GM10847 (cell line): ENCODE data around the gene MYL6B.

Source experiments
- POLR2A ChIP-seq: IDR thresholded peaks from 2 replicates; pipeline ENCODE4 v1.6.1; 2011; ENCODE audit not compliant: insufficient read length; ENCODE audit errors: extremely low read depth

Gene MYL6B

DNA sequence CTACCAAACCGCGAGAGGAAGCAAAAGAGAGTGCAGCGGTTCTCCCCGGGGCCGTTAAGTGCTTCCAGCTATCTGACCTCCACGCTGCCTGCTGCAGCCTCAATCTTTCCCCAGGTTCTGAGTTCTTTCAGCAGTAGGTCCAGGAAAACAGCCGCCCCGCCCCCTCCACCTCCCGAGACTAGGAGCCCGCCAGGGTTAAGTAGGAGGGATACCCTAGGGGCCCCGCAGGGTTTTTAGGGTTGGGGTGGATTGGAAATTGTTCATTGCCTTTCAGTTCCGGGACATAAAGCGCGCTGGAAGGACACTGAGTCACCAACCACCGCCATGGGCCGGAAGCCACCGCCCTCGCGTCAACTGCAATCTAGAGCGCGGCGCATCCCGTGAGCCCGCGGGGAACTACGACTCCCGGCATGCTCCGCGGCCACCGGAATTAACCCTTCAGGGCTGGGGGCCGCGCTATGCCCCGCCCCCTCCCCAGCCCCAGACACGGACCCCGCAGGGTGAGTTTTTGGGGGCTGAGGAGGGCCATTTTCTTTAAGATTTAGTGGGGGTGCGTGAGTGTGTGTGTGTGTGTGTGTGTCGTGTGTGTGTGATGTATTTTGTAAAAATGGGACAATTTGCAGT, at the start of gene MYL6B:
TSS of gene MYL6B (plus strand) at position 456 of the 624 bp plus-strand sequence. CDS start 1,332 bp downstream, outside the sequence.
- peak; percentile 62 for TF ChIP-seq POLR2A

DNA sequence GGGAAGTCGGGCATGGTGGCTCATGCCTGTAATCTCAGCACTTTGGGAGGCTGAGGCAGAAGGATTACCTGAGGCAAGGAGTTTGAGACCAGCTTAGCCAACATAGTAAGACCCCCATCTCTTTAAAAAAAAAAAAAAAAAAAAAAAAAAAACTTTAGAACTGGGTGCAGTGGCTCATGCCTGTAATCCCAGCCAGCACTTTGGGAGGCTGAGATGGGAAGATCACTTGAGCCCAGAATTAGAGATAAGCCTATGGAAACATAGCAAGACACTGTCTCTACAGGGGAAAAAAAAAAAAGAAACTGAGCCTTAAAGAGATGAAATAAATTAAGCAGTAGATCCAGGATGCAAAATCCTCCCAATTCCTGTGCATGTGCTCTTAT, 49.7 kb upstream of the MYL6B start:
- no peak for TF ChIP-seq POLR2A

DNA sequence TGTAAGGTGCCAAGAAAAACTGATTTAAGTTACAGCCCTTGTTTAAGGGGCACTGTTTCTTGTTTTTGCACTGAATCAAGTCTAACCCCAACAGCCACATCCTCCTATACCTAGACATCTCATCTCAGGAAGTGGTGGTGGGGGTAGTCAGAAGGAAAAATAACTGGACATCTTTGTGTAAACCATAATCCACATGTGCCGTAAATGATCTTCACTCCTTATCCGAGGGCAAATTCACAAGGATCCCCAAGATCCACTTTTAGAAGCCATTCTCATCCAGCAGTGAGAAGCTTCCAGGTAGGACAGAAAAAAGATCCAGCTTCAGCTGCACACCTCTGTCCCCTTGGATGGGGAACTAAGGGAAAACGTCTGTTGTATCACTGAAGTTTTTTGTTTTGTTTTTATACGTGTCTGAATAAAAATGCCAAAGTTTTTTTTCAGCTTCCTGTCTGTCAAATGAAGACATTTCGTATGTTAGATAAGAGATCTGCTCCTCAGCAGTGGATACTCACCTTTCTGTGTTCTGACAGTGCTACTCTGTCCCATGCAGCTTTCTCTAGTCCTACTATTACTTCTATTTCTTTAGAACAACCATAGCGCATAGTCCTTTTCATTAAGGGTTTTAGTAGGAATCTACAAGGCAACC, 49.2 kb upstream of the MYL6B start:
- no peak for TF ChIP-seq POLR2A

DNA sequence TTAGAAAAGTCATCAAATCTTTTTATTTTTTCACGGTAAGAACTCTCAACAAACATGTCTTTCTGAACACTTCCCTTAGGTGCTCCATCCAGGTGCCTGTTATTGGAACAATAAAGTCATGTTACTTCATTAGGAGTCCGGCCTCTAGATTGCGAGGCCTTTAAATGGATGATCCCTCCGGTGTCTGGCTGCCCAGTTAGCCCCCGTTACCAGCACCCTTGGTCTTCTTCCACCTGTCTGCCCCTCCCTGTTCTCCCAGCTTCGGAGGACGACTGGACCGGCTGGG, 48.6 kb upstream of the MYL6B start:
- no peak for TF ChIP-seq POLR2A

DNA sequence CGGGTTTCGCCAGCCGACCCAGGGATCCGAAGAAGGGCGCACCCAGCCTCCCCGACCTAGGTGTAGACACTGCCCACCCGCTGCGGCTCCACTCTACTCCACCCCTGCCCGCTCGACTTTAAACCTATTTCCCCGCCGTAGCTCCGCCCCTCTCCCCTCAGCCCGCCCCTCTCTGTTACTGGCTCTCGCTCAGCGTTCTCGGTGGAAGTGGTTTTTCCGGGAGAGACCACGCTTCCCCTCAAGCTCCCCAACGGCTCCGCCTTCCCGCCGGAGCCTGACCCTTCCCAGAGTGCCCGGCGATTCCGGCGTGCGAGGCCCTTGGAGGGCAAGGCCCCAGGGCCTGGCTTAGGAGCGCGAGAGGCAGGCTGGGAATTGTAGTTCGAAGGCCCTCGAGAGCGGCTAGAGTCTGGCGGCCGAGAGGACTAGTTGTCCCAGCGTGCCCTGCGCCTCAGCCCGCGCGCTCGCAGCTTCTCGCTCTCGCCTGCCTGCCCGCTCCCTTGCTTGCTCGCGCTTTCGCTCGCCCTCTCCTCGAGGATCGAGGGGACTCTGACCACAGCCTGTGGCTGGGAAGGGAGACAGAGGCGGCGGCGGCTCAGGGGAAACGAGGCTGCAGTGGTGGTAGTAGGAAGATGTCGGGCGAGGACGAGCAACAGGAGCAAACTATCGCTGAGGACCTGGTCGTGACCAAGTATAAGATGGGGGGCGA, 48.1 kb upstream of the MYL6B start, which contains the start of gene PA2G4:
TSS of gene PA2G4 (plus strand) at position 451 of the 706 bp plus-strand sequence. CDS start at position 630, 179 bp downstream.
- TF ChIP-seq POLR2A, result peak; percentile 90

DNA sequence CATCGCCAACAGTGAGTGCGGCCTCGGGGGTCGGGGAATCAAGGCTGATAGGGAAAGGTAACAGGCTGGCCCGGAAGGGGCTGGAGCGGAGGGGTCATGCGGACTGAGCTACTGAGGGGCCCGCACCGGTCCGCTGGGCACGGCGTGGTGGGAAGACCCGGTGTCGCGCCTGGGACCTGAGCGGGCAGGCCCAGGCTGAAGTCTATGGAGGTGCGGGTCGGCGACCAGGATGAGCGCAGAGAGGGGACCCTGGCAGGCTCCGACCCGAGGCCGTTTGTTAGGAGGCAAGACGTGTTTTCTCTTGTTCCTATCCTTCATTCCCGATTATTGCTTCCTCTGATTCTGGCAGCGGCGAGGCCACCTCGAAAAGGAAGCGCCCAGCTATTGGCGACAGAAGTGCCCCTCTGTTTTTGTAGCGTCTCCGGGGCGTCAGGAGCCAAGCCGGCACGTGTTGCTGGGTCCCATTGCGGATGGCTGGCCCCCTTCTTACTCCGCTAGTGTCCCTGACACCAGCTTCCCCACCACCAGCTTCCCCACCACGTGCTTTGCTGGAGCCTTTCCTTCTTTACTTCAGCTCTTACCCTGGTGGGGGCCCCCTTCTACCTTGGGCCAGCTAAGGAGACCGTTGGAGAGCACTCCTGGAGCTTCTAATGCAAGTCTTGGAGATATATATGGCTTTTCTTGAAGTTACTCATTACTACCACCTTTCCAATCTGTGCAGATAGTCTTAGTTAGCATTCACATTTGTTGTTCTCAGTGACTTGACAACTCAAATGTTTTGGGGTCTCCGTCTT, 47.4 kb upstream of the MYL6B start:
- no peak for TF ChIP-seq POLR2A

DNA sequence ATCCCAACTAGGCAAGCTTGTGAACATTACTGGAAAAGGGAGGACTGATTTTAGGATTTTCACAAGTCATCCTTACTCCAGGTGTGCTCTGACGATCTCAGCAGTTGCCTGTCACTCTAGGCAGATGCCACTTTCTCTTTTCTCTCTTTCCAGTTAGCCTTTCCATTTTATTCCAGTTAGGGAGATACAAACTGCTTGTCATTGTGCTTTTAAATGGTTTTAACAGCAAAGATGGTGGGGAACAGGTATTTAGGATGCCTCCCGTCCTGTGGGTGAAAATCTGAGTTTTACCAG, 46.8 kb upstream of the MYL6B start:
- TF ChIP-seq POLR2A, result no peak

DNA sequence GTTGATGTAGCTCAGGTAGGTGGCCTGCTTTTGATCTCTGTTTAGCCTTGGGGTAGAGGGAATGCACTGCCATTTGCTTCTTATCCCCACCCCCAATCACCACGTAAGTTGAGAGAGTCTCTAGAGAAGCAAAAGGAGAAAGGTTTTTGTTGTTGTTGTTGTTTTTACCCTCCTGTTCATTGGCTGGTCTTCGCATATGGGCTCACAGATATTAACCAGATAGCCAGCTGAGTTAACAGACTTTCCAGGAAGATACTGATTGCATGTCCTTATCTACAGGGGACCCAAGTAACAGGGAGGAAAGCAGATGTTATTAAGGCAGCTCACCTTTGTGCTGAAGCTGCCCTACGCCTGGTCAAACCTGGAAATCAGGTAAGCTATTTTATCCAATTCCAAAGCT, 45.1 kb upstream of the MYL6B start:
- no peak for TF ChIP-seq POLR2A

- no peak for TF ChIP-seq POLR2A
These were observed 41.8 kb upstream of the MYL6B start for GRCh38 chr12:56110571-56110970.

DNA sequence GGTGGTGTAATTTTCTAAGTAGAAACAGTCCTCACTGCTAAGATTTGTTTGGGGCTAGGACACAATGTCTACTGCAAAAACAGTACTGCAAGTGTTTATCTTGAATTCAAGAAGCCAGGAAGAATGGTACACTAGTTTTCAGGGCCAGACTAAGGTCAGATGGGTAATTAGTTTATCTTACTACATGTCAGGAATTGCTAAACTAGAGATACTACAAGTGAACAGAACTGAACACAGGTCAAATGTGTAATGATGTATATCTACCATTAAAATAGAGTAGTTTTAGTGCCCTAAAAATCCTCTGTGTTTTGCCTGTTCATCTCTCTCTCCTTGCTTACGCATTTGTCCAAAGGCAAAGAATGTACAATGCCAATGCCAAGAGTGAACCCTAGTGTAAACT, 38.3 kb upstream of the MYL6B start:
- TF ChIP-seq POLR2A, result no peak

- no peak for TF ChIP-seq POLR2A
These were observed 37.1 kb upstream of the MYL6B start for GRCh38 chr12:56115329-56115728.

DNA sequence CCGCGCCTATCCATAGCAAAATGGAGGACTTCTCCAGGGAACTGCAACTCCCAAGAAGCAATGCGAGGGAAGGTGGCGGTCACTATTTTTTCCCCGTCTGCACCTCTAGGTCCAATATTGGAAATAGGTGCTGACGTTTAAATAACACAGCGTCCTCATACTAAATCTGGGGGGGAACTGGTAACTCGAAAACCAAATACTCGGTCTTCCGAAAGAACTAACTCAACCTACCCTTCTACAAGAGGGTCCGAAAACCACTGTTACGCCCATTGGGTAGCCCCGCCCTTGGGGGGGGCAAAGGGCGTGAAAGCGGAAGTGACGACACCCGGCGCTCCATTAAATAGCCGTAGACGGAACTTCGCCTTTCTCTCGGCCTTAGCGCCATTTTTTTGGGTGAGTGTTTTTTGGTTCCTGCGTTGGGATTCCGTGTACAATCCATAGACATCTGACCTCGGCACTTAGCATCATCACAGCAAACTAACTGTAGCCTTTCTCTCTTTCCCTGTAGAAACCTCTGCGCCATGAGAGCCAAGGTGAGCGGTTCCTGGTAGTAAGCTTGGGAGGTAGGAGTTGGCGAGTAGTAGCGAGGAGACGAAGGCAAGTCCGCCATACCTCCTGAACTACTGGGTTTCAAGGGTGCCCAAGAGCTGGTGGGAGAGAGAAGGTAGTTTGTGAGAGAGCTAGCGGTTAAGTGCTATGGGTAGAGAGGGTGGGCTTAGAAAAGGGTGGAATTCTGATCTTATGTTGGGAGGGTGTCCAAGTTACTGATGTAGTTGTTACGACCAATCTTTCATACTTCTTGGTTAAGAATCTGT, 35.9 kb upstream of the MYL6B start, which contains the start of gene RPL41:
TSS of gene RPL41 (plus strand) at position 367 of the 815 bp plus-strand sequence.
- TF ChIP-seq POLR2A, result peak; percentile 97

DNA sequence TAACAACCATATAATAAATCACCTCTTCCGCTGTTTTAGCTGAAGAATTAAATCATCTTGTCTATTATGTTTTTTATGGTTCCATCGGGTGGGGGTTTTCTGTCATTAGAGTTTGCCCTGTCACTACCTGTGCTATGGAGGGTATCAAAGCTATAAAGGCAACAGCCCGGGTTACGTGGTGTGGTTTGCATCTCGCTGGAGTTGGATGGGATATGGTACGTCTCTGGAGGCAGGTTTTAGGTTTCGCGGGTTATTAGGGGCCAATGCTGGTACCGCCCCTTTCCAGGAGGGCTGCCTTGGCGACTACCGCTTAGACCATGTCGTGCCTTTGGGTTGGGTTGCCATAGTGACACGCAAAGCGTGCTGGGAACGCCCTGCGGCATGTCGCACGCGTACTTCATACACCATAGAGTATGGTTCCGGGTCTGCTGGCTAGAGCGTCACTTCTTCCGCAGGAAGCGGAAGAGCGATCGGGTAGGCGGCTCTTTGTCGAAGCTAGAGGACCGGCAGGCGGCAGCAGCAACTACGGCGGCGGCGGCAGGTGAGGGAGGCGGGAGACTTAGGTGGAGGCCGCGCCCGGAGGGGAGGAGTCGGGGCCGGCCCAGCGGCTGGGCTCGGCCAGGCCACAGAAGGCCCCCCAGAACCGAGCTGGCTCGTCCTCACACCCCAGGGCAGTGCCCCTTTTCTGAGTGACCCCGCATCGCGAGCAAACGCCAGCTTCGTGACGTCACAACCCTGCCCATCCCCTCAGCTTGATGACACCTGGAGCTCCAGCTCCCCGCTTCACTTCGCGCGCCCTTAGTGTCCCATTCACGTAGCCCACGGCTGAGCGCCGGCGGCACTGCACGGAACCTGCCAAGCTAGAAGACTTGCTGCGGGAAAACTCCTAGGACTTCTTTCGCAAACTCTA, 34.4 kb upstream of the MYL6B start, which contains the start of gene ZC3H10:
TSS of gene ZC3H10 (plus strand) at position 489 of the 910 bp plus-strand sequence. CDS start 2,297 bp downstream, outside the sequence.
- TF ChIP-seq POLR2A, result peak; percentile 95

DNA sequence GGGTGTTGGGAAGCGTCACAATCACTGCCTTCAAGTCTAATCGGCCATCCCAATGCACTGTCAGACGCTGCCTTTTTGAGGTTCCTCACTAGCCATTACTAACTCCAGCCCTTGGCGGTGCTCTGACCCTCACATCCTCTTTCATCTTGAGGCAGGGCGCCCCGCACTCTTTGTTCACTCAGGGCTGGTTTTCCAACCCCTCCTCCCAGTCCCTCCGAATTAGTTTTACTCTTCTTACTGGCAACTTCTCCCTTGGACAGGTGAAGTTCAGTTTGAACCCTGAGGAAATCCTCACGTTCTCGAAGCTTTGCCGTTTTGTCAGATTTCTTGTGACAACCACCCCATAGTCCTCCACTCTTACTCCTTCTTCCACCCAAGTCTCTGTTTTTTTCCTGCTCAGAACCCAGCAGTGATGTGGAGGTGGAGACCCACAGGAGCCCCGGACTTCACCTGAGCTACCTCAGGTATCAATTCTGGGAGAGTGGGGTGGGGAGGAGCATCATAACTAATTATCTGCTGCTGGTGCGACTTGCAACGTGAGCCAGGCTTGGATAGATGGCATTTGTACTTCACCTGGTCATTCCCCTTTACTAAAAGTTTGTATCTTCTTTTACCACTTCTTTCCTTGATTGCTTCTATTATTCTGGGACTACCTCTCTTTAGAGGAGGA, 33.6 kb upstream of the MYL6B start:
- no peak for TF ChIP-seq POLR2A

DNA sequence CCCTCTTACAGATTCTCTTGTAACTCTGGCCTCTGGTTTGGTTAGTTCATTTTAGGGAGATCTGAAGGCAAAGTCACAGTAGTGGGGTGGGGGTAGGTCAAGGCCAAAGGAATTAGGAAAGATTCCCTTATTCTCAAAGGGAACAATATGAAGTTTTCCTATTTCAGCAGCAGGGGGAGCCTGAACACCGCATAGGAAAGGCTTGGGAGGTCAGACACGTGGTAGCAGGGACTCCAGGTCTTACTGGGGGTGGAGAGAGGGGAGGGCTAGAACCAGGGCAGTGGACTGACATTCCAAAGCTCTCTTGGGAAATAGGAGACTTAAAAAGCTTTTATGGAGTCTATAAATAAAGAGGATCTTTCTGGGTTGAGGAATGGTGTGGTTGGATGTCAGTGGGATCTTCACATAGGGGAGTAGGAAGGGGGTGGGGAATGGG, 33.0 kb upstream of the MYL6B start:
- no peak for TF ChIP-seq POLR2A
